Measurements from ENCODE around the gene MAP4.
"Not testable (repeated sequence)": the region's sequence is repeated elsewhere in the genome, so short reads cannot be mapped to it uniquely, and the experiment has no call there.

MAP4 gene

GRCh38 chr3:48016301-48016973 is at the start of gene MAP4:
TSS of gene MAP4 (minus strand) at chr3:48016416. CDS start at chr3:47998860, 17,556 bp downstream.
- no peak for DNase-seq

DNA sequence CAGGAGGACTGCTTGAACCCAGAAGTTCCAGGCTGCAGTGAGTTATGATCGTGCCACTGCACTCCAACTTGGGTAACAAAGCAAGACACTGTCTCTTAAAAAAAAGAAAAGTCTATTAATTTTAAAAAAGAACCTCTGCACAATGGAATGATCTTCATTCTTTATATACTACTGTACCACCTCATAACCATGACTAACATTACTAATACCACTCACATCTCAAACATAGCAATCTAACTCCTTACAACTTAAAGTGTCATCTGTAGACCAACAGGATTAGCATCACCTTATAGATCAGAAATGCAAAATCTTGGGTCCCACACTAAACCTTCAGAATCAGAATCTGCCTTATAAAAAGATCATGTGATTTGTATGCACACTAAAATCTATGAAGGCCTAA is 48.8 kb upstream of the MAP4 start:
- no peak for DNase-seq

DNA sequence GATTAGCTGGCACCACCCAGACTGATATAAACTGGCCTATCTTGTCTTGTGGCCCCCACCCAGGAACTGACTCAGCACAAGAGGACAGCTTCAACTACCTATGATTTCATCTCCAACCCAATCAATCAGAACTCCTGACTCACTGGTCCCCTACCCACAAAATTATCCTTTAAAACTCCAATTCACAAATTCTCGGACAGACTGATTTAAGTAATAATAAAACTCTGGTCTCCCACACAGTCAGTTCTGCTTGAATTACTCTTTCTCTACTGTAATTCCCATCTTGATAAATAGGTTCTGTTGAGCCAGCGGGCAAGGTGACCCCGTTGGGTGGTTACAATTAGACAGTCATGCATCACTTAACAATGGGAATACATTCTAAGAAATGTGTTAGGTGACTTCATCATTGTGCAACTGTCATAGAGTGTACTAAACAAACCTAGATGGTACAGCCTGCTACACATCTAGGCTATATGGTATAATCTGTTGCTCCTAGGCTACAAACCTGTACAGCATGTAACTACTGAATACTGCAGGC is 48.1 kb upstream of the MAP4 start:
- DNase-seq: no peak

DNA sequence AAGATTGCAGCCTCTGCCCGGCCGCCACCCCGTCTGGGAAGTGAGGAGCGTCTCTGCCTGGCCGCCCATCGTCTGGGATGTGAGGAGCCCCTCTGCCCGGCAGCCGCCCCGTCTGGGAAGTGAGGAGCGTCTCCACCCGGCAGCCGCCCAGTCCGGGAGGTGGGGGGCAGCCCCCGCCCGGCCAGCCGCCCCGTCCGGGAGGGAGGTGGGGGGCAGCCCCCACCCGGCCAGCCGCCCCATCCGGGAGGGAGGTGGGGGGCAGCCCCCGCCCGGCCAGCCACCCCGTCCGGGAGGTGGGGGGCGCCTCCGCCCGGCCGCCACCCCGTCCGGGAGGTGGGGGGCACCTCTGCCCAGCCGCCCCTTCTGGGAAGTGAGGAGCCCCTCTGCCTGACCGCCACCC is 45.4 kb upstream of the MAP4 start:
- DNase-seq: not testable (repeated sequence)

DNA sequence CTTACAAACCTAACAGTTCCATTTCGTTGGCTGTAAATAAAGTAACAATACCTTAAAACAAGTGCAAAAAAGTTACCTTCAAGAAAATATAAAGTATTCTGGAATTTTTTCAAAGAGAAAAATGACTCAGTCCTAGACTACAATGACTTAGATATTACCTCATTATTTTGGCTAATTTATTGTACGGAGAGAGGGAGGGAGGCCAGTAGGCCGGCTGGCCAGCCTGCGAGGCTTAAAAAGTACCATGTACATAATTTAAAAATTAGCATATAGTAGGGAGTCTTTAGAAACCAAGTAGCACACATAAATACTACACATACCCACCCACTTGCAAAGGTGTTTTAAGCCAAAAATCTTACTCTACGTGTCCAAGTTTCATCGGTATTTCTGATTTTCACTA is 41.9 kb upstream of the MAP4 start:
- DNase-seq: no peak

DNA sequence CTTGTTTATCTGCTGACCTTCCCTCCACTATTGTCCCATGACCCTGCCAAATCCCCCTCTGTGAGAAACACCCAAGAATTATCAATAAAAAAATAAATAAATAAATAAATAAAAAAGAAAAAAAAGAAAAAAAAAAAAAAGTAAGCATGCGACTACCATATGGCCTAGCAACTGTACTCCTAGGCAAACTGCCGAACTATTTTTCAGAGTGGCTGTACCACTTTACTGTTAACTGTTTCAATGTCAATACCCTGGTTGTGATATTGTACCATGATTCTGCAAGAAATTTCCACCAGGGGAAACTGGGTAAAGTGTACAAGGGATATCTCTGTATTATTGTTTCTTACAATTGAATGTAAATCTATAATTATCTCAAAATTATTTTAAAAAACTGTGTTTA is 41.3 kb upstream of the MAP4 start:
- DNase-seq: no peak

GRCh38 chr3:48047841-48048464 is 31.7 kb upstream of the MAP4 start:
- DNase-seq: peak; percentile 21

DNA sequence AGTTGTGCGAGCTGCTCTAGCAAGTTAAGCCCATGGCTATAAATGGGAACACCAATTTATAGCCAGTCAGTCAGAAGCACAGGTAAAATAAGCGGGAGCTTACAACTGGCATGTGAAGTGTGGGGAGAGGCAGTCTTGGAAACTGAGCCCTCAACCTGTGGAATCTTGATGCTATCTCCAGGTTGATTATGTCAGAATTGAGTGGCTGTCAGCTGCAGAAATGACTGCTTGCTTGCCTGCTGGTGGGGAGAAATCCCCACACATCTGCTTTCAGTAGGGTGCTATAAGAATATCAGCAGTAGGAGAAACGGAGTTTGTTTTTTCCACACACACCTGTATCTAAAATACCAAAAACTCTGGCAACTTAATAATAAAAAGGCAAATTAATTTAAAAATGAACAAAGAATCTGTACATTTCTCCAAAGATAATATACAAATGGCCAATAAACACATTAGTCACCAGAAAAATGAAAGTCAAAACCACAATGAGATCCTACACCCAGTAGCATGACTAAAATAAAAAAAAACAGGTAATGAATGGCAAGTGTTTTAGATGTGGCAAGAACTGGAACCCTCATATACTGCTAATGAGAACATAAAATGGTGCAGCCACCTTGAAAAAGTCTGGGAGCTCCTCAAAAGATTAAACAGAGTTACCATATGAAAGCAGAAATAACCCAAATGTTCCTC is 26.0 kb upstream of the MAP4 start:
- DNase-seq: no peak

GRCh38 chr3:48039487-48040190 is 23.4 kb upstream of the MAP4 start:
- no peak for DNase-seq

- no peak for DNase-seq
Observed at GRCh38 chr3:48038971-48039481, 22.8 kb upstream of the MAP4 start.

DNA sequence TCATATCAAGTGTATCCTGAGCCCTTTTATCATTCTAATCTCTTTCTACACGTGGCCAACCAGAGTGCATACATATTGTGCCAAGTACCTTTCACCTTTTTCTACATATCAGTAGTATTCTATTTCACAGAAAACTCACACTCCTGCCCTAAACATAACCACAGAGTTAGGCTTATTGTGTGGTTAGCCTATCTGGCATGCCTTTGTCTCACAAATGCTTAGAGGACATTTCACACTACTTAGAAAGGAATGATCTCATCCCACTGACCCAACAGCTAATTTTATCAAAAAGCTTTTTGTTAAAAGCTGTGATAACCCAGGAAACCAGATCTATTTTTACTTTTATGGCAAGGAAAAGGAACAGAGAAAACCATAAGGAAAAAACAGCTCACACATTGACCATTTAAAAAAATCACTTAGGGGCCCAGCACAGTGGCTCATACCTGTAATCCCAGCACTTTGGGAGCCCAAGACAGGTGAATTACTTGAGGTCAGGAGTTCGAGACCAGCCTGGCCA is 17.8 kb upstream of the MAP4 start:
- no peak for DNase-seq

DNA sequence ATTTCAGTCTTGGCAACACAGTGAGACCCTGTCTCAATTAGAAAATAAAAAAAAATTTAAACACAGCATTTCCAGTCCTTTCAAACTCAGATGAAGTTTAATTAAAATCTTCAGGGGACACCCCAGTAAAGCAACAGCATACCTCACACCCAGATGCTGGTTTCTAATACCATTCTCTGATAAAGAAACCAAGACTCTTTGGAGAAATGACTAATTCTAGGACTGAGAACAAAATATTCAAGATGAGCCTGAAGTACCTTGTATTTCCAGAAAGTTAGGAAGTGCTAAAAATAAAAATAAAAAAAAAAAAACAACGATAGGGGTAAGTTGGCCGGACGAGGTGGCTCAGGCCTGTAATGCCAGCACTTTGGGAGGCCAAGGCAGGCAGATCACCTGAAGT is 14.0 kb upstream of the MAP4 start:
- no peak for DNase-seq

DNA sequence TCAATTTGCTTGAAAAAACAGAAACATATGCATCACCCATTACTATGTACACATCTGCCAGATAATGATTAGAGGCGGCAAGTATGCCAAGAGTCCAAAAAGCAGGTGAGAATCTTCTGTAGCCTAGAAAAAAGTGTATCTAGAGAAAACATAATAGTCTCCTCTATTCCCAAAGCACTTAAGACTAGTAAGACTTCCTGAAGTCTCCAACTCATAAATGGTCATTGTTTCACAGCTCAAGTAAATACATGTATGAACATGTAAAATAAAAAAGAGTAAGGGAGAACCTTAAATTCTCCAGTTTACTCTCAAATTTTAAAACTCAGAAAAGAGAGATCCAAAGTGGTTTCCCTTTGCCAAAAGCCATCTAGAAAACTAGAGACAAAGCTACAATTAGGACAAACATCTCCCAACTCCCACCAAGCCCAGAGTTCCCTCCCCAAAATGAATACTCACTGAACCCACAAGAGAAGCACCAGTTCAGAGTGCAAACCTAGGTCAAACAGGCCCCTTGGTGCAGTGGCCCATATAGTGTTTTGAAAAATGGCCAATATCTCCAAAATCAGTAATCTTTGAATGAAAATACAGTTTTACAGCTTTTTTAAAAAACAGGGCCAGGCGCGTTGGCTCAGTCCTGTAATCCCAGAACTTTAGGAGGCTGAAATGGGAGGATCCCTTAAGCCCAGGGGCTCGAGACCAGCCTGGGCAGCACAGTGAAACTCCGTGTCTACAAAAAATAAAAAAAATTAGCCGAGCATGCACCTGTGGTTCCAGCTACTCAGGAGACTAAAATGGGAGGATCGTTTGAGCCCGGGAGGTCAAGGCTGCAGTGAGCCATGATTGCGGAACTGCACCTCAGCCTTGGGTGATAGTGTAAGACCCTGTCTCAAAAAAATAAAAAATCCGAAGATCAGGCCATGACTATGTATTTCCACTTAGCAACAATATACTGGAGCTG is 11.0 kb upstream of the MAP4 start:
- no peak for DNase-seq

DNA sequence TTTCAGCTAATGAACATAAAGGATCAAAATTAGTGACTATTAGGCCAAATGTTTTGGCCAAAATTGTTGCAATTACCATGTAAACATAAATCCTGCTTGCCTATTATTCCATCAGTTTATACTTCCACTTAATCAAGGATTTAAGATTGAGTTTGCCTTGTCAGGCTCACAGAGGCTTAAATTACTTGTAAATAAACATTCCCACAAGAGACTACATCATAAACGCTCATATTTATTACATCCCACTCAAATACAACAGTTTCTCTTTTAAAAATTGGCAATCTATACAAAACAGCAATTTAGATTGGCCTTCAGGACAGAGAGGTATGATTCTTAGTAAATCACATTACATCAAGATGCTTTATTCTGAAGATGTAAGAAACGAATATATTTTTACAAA is 9.9 kb upstream of the MAP4 start:
- DNase-seq: peak; percentile 4

- no peak for DNase-seq
Observed at GRCh38 chr3:48024401-48024800, 8.2 kb upstream of the MAP4 start.

GRCh38 chr3:48023377-48023776 is 7.2 kb upstream of the MAP4 start:
- no peak for DNase-seq

GRCh38 chr3:48022178-48022577 is 6.0 kb upstream of the MAP4 start:
- DNase-seq: no peak

GRCh38 chr3:48018841-48019240 is 2.6 kb upstream of the MAP4 start:
- DNase-seq: no peak

DNA sequence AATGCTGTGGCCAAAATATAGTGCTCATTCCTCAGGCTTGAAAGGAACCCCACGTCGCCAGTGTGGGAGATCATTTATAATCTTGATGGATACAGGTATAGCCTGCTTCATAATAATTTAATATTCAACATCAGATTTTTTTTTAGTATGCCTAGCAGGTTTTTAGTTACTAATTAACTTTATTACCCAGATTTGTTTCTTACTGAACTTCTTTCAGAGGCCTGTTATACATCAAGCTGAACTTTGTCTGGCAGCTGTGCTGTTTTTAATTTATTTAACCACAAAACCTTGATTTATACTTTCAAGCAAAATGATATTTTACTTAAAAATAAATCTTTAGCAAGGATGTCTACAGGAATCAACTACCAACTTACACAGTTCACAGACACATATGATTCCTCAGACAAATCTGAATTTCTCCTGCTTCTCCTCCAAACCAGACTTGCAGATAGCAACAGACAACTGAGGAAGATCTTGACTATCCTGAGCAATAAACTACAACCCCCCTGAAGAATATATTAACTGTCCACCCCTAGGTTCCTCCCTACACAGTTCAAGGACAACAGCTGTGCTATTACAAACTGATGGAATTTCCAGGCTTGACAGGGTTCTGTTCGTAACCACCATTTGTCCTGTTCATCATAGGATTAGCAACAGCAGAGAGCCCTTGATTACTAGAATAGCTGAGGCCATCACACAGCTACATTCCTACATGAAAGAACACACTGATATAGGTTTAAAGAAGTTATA is 610 bp downstream of the MAP4 start:
- DNase-seq: no peak

GRCh38 chr3:48014358-48014757 is 1.9 kb downstream of the MAP4 start:
- DNase-seq: no peak
